ENCODE measurements around the gene MATK.

MATK gene

DNA sequence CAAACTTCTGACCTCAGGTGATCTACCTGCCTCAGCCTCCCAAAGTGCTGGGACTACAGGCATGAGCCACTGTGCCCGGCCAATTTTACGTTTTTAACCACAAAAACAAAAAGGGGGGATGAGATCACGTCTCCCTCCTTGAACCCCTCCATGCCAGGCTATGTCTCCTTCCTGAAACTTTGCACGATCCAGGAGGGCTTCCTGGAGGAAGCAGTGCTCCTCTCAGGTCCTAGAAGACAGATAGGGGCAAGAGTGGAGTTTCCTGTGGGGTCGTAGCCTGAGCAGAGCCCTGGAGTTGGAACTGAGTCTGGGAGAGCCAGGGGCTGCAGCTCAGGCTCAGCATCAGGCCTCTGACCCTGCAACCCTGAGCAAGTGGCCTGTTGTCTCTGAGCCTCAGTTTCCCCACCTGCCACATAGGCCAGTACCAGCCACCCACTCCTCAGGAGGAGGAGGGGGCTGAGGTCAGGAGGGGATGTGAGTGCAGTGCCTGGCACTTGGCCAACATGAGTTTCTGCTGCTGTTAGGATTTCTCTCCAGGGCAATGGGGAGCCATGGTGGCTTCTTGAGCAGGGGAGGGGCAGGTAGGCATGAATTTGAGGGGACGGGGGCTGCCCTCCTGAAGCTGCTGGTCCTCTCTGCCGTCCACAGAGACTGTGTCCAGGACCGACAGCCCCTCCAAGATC, 40.7 kb downstream of the MATK start:
- Histone ChIP-seq H3K4me1 (ENCODE audit: control insufficient read depth, insufficient read depth, low read length) (no peaks in the 10 kb centered on the region), H3K9ac (ENCODE audit: low read length in 2 of 2) (no peak overlapping the region), H3K36me3 (ENCODE audit: control insufficient read depth in 2 of 2, insufficient read depth in 2 of 2, low read length in 2 of 2) (peaks cover 6 to 11% of the 10 kb centered on the region in 2 donors), H3K9me3 (ENCODE audit: control insufficient read depth in 2 of 2, low read length in 2 of 2) (peaks cover 2 to 3% of the 10 kb centered on the region in 2 donors), H3K4me3 (ENCODE audit: low read length in 2 of 2) (no peak overlapping the region), H3K27me3 (ENCODE audit: control insufficient read depth in 1 of 2, insufficient read depth in 2 of 2, low read length in 2 of 2) (peaks cover 5 to 14% of the 10 kb centered on the region in 2 donors), H3K27ac (ENCODE audit: low read length) (no peak overlapping the region)

DNA sequence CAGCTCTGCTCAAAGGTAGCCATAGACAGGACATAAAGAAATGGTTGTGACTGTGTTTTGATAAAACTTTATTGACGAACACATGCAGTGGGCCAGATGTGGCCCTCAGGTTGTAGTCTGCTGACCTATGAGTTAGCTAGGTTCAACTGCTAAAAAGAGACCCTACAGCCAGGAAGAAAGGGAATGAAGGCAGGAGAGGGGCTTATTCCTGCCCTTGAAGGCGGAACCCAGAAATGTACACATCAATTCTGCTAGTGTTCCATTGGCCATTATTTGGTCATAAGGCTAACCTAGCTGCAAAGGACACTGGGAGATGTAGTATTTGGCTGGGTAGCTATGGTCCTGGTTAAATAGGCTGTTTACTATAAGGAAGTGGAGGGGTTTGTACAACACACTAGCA, 42.7 kb downstream of the MATK start:
- H3K4me1 ChIP-seq (ENCODE audit: control insufficient read depth, insufficient read depth, low read length): no peaks in the 10 kb centered on the region
- H3K27me3 ChIP-seq (ENCODE audit: control insufficient read depth in 1 of 2, insufficient read depth in 2 of 2, low read length in 2 of 2): peaks cover 5 to 15% of the 10 kb centered on the region in 2 donors
- no peak overlapping the region for H3K4me3 ChIP-seq (ENCODE audit: low read length in 2 of 2)
- no peak overlapping the region for H3K27ac ChIP-seq (ENCODE audit: low read length)
- no peaks in the 10 kb centered on the region for H3K36me3 ChIP-seq (ENCODE audit: control insufficient read depth in 2 of 2, insufficient read depth in 2 of 2, low read length in 2 of 2)
- H3K9me3 ChIP-seq (ENCODE audit: control insufficient read depth in 2 of 2, low read length in 2 of 2): peaks cover 0 to 3% of the 10 kb centered on the region in 2 donors
- H3K9ac ChIP-seq (ENCODE audit: low read length in 2 of 2): no peak overlapping the region

DNA sequence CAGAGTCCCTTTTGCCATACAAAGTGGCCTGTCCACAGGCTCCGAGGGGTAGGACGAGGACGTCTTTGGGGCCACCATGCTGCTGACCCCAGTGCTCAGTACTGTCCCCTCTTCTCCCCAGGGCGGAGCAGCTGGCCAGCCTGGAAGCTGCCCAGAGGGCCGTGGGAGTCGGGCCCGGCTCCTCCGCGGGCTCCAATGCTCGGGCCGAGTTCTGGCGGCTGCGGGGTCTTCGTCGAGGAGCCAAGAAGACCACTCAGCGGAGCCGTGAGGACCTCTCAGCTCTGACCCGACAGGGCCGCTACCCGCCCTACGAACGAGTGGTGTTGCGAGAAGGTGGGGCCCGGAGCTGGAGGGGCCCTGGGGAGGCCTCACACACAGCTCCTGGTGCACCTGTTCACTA, 45.8 kb downstream of the MATK start:
- H3K27me3 ChIP-seq (ENCODE audit: control insufficient read depth in 1 of 2, insufficient read depth in 2 of 2, low read length in 2 of 2): peaks cover 0 to 13% of the 10 kb centered on the region in 2 donors
- H3K4me1 ChIP-seq (ENCODE audit: control insufficient read depth, insufficient read depth, low read length): no peaks in the 10 kb centered on the region
- peaks cover 0 to 3% of the 10 kb centered on the region in 2 donors for H3K9me3 ChIP-seq (ENCODE audit: control insufficient read depth in 2 of 2, low read length in 2 of 2)
- H3K4me3 ChIP-seq (ENCODE audit: low read length in 2 of 2): no peak overlapping the region
- no peaks in the 10 kb centered on the region for H3K36me3 ChIP-seq (ENCODE audit: control insufficient read depth in 2 of 2, insufficient read depth in 2 of 2, low read length in 2 of 2)
- H3K9ac ChIP-seq (ENCODE audit: low read length in 2 of 2): no peak overlapping the region
- H3K27ac ChIP-seq (ENCODE audit: low read length): no peak overlapping the region

DNA sequence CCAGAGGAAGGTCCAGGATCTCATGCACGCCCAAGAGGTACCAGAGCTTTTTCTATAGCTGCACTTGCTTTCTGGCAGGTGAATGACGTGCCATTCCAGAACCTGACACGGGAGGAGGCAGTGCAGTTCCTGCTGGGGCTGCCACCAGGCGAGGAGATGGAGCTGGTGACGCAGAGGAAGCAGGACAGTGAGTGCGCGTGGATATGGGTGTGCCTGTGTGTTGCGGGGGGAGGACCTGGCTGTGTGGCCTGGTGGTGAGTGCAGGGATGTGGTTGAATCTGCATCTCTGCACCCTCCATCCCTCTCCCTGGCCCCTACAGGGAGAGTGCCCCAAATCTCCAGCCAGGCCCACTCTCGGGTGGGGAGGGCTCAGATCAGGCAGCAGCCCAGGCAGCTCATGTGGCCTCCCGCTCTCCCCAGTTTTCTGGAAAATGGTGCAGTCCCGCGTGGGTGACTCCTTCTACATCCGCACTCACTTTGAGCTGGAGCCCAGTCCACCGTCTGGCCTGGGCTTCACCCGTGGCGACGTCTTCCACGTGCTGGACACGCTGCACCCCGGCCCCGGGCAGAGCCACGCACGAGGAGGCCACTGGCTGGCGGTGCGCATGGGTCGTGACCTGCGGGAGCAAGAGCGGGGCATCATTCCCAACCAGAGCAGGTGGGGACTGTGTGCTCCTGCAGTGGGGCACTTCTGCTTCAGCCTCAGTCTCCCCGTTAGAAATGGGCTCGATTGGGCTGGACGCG, 47.5 kb downstream of the MATK start:
- Histone ChIP-seq H3K36me3 (ENCODE audit: control insufficient read depth in 2 of 2, insufficient read depth in 2 of 2, low read length in 2 of 2) (no peaks in the 10 kb centered on the region), H3K4me3 (ENCODE audit: low read length in 2 of 2) (no peak overlapping the region), H3K27me3 (ENCODE audit: control insufficient read depth in 1 of 2, insufficient read depth in 2 of 2, low read length in 2 of 2) (peaks cover 0 to 12% of the 10 kb centered on the region in 2 donors), H3K9me3 (ENCODE audit: control insufficient read depth in 2 of 2, low read length in 2 of 2) (peaks cover 0 to 3% of the 10 kb centered on the region in 2 donors), H3K9ac (ENCODE audit: low read length in 2 of 2) (no peak overlapping the region), H3K27ac (ENCODE audit: low read length) (no peak overlapping the region), H3K4me1 (ENCODE audit: control insufficient read depth, insufficient read depth, low read length) (no peaks in the 10 kb centered on the region)

DNA sequence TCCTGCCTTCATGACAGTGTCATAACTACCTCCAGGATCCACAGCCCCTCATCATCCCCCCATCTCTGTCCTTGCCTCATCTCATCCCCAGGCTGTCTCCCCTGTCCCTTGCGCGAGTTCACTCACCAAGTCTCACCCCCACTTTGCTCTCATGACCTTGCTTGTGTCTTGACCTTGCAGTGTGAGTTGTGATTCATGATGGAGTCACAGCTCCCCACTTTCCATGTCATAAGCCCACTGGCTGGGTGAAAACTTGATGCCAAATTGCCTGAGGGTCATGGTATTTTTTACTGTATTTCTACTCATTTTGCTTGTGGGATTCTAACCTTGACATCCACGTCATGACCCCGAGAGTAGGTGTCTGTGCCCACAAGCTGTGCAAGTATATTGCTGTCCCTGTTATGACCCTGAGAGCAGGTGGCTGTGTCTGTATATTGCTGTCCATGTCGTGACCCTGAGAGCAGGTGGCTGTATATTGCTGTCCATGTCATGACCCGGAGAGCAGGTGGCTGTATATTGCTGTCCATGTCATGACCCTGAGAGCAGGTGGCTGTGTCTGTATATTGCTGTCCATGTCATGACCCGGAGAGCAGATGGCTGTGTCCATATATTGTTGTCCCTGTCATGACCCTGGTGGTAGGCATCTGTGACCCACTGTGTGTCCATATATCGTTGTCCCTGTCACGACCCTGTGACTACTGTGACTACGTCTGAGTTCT, 48.5 kb downstream of the MATK start:
- Histone ChIP-seq H3K4me1 (ENCODE audit: control insufficient read depth, insufficient read depth, low read length) (no peaks in the 10 kb centered on the region), H3K36me3 (ENCODE audit: control insufficient read depth in 2 of 2, insufficient read depth in 2 of 2, low read length in 2 of 2) (no peaks in the 10 kb centered on the region), H3K27me3 (ENCODE audit: control insufficient read depth in 1 of 2, insufficient read depth in 2 of 2, low read length in 2 of 2) (peaks cover 0 to 12% of the 10 kb centered on the region in 2 donors), H3K4me3 (ENCODE audit: low read length in 2 of 2) (no peak overlapping the region), H3K27ac (ENCODE audit: low read length) (no peak overlapping the region), H3K9ac (ENCODE audit: low read length in 2 of 2) (no peak overlapping the region), H3K9me3 (ENCODE audit: control insufficient read depth in 2 of 2, low read length in 2 of 2) (no peaks in the 10 kb centered on the region)

DNA sequence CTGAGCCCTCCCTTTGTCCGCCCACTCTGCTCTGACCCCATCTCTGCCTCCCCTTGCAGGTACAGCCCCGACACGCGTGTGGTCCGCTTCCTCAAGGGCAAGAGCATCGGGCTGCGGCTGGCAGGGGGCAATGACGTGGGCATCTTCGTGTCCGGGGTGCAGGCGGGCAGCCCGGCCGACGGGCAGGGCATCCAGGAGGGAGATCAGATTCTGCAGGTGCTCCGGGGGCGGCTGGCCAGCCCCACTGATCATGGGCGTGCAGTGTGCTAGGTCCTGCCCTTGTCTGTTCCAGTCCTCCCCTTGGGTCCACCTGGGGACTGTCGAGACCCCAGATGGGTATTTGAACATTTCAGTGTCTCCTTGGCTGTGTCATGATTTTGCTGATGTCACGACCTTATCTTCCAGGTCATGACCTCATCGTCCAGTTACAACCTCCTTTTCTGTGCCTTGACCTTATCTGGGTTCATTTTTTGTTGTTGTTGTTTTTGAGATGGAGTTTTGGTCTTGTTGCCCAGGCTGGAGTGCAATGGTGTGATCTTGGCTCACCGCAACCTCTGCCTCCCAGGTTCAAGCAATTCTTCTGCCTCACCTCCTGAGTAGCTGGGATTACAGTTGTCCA, 50.0 kb downstream of the MATK start:
- no peak overlapping the region for H3K4me3 ChIP-seq (ENCODE audit: low read length in 2 of 2)
- no peaks in the 10 kb centered on the region for H3K9me3 ChIP-seq (ENCODE audit: control insufficient read depth in 2 of 2, low read length in 2 of 2)
- peaks cover 0 to 12% of the 10 kb centered on the region in 2 donors for H3K27me3 ChIP-seq (ENCODE audit: control insufficient read depth in 1 of 2, insufficient read depth in 2 of 2, low read length in 2 of 2)
- no peak overlapping the region for H3K9ac ChIP-seq (ENCODE audit: low read length in 2 of 2)
- H3K27ac ChIP-seq (ENCODE audit: low read length): no peak overlapping the region
- no peaks in the 10 kb centered on the region for H3K36me3 ChIP-seq (ENCODE audit: control insufficient read depth in 2 of 2, insufficient read depth in 2 of 2, low read length in 2 of 2)
- H3K4me1 ChIP-seq (ENCODE audit: control insufficient read depth, insufficient read depth, low read length): no peaks in the 10 kb centered on the region

DNA sequence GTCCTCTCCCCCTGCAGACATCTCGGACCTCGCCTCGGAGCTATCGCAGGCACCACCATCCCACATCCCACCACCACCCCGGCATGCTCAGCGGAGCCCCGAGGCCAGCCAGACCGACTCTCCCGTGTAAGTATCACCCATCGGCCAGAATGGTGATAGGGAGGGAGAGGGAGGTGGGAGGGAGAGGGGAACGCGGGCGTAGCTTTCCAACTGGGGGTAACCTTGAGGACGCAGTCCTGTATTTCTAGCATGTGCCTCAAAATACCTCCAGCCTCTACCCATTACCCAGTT, 51.9 kb downstream of the MATK start:
- Histone ChIP-seq H3K4me3 (ENCODE audit: low read length in 2 of 2) (no peak overlapping the region), H3K4me1 (ENCODE audit: control insufficient read depth, insufficient read depth, low read length) (no peaks in the 10 kb centered on the region), H3K9ac (ENCODE audit: low read length in 2 of 2) (no peak overlapping the region), H3K27ac (ENCODE audit: low read length) (no peak overlapping the region), H3K36me3 (ENCODE audit: control insufficient read depth in 2 of 2, insufficient read depth in 2 of 2, low read length in 2 of 2) (no peaks in the 10 kb centered on the region), H3K9me3 (ENCODE audit: control insufficient read depth in 2 of 2, low read length in 2 of 2) (peaks cover 0 to 4% of the 10 kb centered on the region in 2 donors), H3K27me3 (ENCODE audit: control insufficient read depth in 1 of 2, insufficient read depth in 2 of 2, low read length in 2 of 2) (peaks cover 0 to 12% of the 10 kb centered on the region in 2 donors)

DNA sequence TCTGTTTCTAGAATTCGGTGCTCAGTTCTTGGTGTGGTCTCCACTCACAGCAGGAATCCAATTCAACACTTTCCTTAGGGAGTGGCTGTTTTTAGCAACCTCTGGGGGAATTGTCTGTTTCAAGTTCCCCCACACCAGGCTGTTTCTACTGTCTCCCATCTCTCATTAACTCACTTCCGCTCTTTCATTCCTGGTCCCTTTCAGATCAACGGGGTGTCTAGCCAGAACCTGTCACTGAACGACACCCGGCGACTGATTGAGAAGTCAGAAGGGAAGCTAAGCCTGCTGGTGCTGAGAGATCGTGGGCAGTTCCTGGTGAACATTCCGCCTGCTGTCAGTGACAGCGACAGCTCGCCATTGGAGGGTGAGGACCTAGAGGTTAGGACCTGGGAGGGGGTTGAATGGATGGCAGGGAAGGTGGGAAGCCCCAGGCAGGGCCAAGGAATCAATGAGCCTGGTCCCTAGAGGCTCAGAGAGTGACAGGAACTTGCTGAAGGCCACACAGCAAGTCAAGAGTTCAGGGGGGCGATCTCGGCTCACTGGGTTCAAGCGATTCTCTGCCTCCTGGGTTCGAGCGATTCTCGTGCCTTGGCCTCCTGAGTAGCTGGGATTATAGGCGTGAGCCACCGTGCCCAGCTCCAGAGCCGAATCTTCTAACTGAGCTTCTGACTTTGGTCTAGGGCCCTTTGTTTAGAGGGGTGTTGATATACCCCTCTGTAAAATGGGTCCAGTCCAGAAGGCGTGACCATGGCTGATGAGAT, 52.5 kb downstream of the MATK start:
- no peak overlapping the region for H3K9ac ChIP-seq (ENCODE audit: low read length in 2 of 2)
- no peaks in the 10 kb centered on the region for H3K36me3 ChIP-seq (ENCODE audit: control insufficient read depth in 2 of 2, insufficient read depth in 2 of 2, low read length in 2 of 2)
- no peak overlapping the region for H3K27ac ChIP-seq (ENCODE audit: low read length)
- H3K4me3 ChIP-seq (ENCODE audit: low read length in 2 of 2): no peak overlapping the region
- H3K9me3 ChIP-seq (ENCODE audit: control insufficient read depth in 2 of 2, low read length in 2 of 2): peaks cover 0 to 4% of the 10 kb centered on the region in 2 donors
- H3K27me3 ChIP-seq (ENCODE audit: control insufficient read depth in 1 of 2, insufficient read depth in 2 of 2, low read length in 2 of 2): peaks cover 0 to 12% of the 10 kb centered on the region in 2 donors
- H3K4me1 ChIP-seq (ENCODE audit: control insufficient read depth, insufficient read depth, low read length): no peaks in the 10 kb centered on the region

DNA sequence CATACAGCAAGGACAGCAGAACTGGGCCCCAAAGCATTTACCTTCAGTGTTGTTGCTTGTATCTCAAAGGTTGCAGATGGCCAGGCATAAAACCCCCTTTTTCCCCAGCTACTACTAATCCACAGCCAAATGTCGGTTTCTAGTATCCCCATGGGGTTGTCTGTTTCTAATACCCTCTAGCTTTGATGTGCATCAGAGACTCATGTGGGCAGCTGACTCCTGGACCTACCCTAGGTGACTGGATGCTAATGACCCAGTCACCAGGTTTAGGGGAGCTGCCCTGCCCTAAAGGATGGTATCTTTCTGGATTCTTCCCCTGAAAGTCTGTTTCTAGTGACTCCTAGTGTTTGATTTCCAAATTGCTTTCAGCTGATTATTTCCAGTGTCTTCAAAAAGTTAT, 54.1 kb downstream of the MATK start:
- no peaks in the 10 kb centered on the region for H3K36me3 ChIP-seq (ENCODE audit: control insufficient read depth in 2 of 2, insufficient read depth in 2 of 2, low read length in 2 of 2)
- H3K27ac ChIP-seq (ENCODE audit: low read length): no peak overlapping the region

DNA sequence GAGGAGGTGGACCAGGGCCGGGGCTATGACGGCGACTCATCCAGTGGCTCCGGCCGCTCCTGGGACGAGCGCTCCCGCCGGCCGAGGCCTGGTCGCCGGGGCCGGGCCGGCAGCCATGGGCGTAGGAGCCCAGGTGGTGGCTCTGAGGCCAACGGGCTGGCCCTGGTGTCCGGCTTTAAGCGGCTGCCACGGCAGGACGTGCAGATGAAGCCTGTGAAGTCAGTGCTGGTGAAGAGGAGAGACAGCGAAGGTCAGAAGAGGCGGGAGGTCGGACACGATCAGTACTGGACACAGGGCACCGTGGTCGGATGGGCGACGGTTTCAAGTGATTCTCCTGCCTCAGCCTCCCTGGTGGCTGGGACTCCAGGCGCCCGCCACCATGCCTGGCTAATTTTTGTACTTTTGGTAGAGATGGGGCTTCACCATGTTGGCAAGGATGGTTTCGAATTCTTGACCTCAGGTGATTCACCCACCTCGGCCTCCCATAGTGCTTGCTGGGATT, 55.7 kb downstream of the MATK start:
- Histone ChIP-seq H3K4me1 (ENCODE audit: control insufficient read depth, insufficient read depth, low read length) (no peaks in the 10 kb centered on the region), H3K9me3 (ENCODE audit: control insufficient read depth in 2 of 2, low read length in 2 of 2) (peaks cover 0 to 4% of the 10 kb centered on the region in 2 donors), H3K27me3 (ENCODE audit: control insufficient read depth in 1 of 2, insufficient read depth in 2 of 2, low read length in 2 of 2) (peaks cover 0 to under 1% of the 10 kb centered on the region in 2 donors), H3K36me3 (ENCODE audit: control insufficient read depth in 2 of 2, insufficient read depth in 2 of 2, low read length in 2 of 2) (no peaks in the 10 kb centered on the region), H3K4me3 (ENCODE audit: low read length in 2 of 2) (no peak overlapping the region), H3K9ac (ENCODE audit: low read length in 2 of 2) (no peak overlapping the region), H3K27ac (ENCODE audit: low read length) (no peak overlapping the region)

More for the DNA sequence above, 54.1 kb downstream of the MATK start:
- Histone ChIP-seq H3K4me3 (ENCODE audit: low read length in 2 of 2) (no peak overlapping the region), H3K4me1 (ENCODE audit: control insufficient read depth, insufficient read depth, low read length) (no peaks in the 10 kb centered on the region), H3K27me3 (ENCODE audit: control insufficient read depth in 1 of 2, insufficient read depth in 2 of 2, low read length in 2 of 2) (peaks cover 0 to 2% of the 10 kb centered on the region in 2 donors), H3K9ac (ENCODE audit: low read length in 2 of 2) (no peak overlapping the region), H3K9me3 (ENCODE audit: control insufficient read depth in 2 of 2, low read length in 2 of 2) (peaks cover 0 to 4% of the 10 kb centered on the region in 2 donors)

All from stomach smooth muscle (tissue), 2 donors.